ENCODE data around the gene SPRYD3. TPM values are rescaled to one million over a fixed set of nuclear protein-coding genes. Genes with fewer than 3 reads are reported as not detected.

Gene SPRYD3
- total RNA-seq, 1 donor from 2014 or later: 28.3 TPM

DNA sequence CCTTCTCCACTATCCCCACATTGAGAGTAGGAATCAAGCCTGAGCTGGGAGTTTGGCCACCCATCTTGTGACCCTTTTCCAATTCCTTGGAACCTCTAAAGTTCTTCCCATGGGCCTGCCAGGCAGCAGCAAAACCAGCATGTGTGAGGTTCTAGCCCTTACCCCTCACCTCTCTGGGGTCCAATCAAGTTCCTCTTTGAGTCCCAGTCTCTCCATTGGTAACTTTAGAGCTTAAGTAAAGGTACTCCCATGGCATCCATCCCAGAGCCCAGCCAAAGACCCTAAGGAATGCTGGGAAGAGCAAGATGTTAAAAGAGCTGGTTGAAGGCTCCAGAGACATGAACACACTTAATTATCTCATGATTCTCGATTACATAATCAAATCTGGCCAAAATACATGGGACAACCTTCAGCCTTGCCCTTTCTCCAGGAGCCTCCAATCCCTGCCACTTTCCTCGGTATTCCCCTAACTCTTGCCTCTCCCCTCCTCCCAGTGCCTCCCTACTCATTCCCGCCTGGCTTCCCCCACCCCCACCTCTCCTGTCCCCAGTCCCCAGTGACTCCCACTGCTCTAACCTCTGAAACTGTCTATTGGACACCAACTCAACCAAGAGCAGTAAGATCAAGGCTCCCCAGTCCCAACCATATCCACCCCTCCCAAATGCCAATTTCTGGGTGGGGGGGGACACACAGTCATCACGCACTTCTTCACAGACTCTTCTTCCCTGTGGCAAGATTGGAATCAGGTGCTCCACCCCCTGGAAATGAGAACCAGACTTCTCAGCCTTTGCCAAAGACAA, 34.1 kb downstream of the SPRYD3 start:
- no peaks in the 10 kb centered on the region for H3K9me3 Mint-ChIP-seq (ENCODE audit: unreplicated experiment)
- TF ChIP-seq, protein P1, sequence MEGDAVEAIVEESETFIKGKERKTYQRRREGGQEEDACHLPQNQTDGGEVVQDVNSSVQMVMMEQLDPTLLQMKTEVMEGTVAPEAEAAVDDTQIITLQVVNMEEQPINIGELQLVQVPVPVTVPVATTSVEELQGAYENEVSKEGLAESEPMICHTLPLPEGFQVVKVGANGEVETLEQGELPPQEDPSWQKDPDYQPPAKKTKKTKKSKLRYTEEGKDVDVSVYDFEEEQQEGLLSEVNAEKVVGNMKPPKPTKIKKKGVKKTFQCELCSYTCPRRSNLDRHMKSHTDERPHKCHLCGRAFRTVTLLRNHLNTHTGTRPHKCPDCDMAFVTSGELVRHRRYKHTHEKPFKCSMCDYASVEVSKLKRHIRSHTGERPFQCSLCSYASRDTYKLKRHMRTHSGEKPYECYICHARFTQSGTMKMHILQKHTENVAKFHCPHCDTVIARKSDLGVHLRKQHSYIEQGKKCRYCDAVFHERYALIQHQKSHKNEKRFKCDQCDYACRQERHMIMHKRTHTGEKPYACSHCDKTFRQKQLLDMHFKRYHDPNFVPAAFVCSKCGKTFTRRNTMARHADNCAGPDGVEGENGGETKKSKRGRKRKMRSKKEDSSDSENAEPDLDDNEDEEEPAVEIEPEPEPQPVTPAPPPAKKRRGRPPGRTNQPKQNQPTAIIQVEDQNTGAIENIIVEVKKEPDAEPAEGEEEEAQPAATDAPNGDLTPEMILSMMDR (IDR thresholded peaks at IDR 0.05): no peak
- H3K4me1 Mint-ChIP-seq (ENCODE audit: unreplicated experiment): peaks cover 55% of the 10 kb centered on the region
- peak overlapping the region; percentile 96 for H3K4me3 Mint-ChIP-seq (ENCODE audit: unreplicated experiment)
- H3K27me3 Mint-ChIP-seq (ENCODE audit: unreplicated experiment): no peaks in the 10 kb centered on the region
- H3K27ac Mint-ChIP-seq (ENCODE audit: unreplicated experiment): peak overlapping the region; percentile 100
- DNase-seq (ENCODE audit: extremely low spot score, unreplicated experiment): no peak
- peaks cover 18% of the 10 kb centered on the region for H3K36me3 Mint-ChIP-seq (ENCODE audit: unreplicated experiment)

DNA sequence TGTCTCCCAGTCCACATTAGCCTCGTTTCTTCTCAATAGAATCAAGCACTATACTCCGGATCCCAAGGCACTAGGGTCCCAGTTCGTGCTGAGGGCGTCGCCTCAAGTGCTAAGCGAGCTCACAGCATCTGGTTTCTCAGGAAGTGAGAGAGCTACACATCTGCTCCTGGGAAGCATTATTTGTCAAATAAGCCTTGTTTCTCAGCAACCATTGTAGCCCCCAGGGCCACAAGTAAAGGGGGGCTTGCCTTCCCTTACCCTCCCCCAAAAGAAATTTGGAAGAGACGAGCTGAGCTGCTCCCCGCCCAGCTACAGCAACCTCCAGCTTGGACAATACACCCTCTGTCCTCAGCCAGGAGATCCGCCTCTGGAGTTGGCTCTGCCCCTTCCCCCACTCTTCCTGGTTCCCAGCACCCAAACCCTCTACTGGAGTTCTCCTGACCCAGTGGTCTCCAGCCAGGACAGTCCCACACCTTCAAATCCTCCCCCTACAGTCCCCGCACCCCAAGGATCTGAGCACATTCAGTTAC, 35.1 kb downstream of the SPRYD3 start:
- TF ChIP-seq, protein P1 (IDR thresholded peaks at IDR 0.05): no peak
- Mint-ChIP-seq H3K27ac (ENCODE audit: unreplicated experiment) (peak overlapping the region; percentile 100), H3K9me3 (ENCODE audit: unreplicated experiment) (no peaks in the 10 kb centered on the region), H3K4me3 (ENCODE audit: unreplicated experiment) (no peak overlapping the region), H3K4me1 (ENCODE audit: unreplicated experiment) (peaks cover 47% of the 10 kb centered on the region), H3K36me3 (ENCODE audit: unreplicated experiment) (peaks cover 24% of the 10 kb centered on the region), H3K27me3 (ENCODE audit: unreplicated experiment) (no peaks in the 10 kb centered on the region)
- no peak for DNase-seq (ENCODE audit: extremely low spot score, unreplicated experiment)

DNA sequence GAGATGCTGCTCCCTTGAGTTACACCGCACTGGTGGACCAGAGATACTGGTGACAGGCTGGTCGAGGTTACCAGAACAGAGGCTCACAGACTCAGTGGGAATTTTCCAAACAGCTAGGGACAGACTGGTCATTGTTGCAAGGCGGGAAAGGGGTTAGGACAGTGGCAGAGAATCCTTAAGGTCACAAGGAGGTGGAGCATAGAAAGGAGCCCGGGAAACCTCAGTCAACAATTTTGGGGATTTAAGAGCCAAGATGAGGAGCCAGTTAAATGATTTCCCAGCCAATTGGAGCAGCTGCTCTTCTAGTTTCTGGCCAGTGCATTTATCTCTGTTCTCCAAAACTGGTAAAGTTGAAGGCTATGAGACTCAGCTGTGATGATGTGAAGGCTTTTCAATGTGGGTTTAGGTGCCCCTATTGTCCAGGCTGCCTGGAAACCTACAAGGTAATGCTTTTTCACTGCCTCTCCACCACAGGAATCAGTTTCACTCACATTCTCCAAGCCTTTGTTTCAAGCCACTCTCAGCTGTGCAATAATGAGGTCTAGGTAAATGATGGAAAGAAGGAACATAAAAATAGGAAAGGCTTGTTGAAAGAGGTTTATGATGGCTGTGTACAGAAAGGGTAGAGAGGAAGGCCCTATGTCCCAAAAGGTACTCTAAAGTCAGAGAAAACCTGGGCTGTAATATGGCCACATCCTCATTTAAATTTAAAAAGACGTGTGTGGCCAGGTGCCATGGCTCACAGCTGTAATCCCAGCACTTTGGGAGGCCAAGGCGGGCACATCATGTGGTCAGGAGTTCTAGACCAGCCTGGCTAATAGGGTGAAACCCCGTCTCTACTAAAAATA, 36.4 kb downstream of the SPRYD3 start:
- Mint-ChIP-seq H3K4me1 (ENCODE audit: unreplicated experiment) (peaks cover 45% of the 10 kb centered on the region), H3K4me3 (ENCODE audit: unreplicated experiment) (no peak overlapping the region)
- TF ChIP-seq, protein P1 (IDR thresholded peaks at IDR 0.05): no peak

DNA sequence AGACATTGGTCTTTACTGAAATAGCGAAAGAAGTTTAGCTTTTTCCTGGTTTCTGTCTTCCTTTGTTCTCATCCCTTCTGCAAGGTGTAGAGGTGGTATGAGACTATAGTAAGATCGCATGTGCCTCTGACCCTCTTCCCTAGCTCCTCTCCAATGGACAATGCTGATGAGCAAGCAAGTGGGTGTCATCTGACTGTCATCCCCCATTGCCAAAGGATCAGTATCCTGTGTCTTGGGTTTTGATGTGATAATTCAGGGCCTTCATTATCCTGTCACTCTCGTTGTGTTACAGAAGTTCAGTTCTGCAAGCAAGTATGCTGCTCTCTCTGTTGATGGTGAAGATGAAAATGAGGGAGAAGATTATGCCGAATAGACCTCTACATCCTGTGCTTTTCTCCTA, 39.3 kb downstream of the SPRYD3 start:
- no peak overlapping the region for H3K4me3 Mint-ChIP-seq (ENCODE audit: unreplicated experiment)

More for the DNA sequence above, 36.4 kb downstream of the SPRYD3 start:
- no peak for DNase-seq (ENCODE audit: extremely low spot score, unreplicated experiment)
- Mint-ChIP-seq H3K9me3 (ENCODE audit: unreplicated experiment) (no peaks in the 10 kb centered on the region), H3K27ac (ENCODE audit: unreplicated experiment) (peak overlapping the region; percentile 42), H3K27me3 (ENCODE audit: unreplicated experiment) (no peaks in the 10 kb centered on the region), H3K36me3 (ENCODE audit: unreplicated experiment) (peaks cover 34% of the 10 kb centered on the region)

More for the DNA sequence above, 39.3 kb downstream of the SPRYD3 start:
- no peaks in the 10 kb centered on the region for H3K9me3 Mint-ChIP-seq (ENCODE audit: unreplicated experiment)
- H3K4me1 Mint-ChIP-seq (ENCODE audit: unreplicated experiment): peaks cover 24% of the 10 kb centered on the region
- TF ChIP-seq, protein P1 (IDR thresholded peaks at IDR 0.05): no peak
- H3K27ac Mint-ChIP-seq (ENCODE audit: unreplicated experiment): no peak overlapping the region
- no peak for DNase-seq (ENCODE audit: extremely low spot score, unreplicated experiment)
- no peaks in the 10 kb centered on the region for H3K27me3 Mint-ChIP-seq (ENCODE audit: unreplicated experiment)
- H3K36me3 Mint-ChIP-seq (ENCODE audit: unreplicated experiment): peaks cover 50% of the 10 kb centered on the region

All from osteocyte (in vitro differentiated cells).